Fibroblast of the aortic adventitia (primary cell): ENCODE results near the gene COL4A2. TPM values are rescaled to one million over a fixed set of nuclear protein-coding genes. Genes with fewer than 3 reads are reported as not detected.

Experiments
- DNase-seq: peaks from one replicate; pipeline ENCODE4 v3.0.0-alpha.2; 2010; ENCODE audit warnings: low read depth
- H3K4me3 ChIP-seq: 2 replicates; pipeline ENCODE4 v1.5.1; 2011; ENCODE audit warnings: low read depth, mild to moderate bottlenecking, control low read depth, low read length, moderate library complexity
- CTCF ChIP-seq: IDR thresholded peaks from 2 replicates; pipeline ENCODE4 v1.5.1; 2011; ENCODE audit warnings: mild to moderate bottlenecking, low read length, control low read depth, inconsistent platforms; ENCODE audit not compliant: insufficient read depth
- total RNA-seq: library from RNA; depleted of rRNA; stranded (reverse); fragments of >200 nt; gene quantifications from 2 replicates; pipeline ENCODE4 v1.2.3, GENCODE V29; 2012; ENCODE audit warnings: low replicate concordance

COL4A2 gene
- total RNA-seq, 1 donor: 53.3 TPM

- TF ChIP-seq CTCF: no peak
- H3K4me3 ChIP-seq: no peak overlapping the region
- DNase-seq: no peak
Measured at GRCh38 chr13:110354123-110354627, 47.1 kb downstream of the COL4A2 start.

GRCh38 chr13:110354715-110355473 lies 47.8 kb downstream of the COL4A2 start:
- H3K4me3 ChIP-seq: no peak overlapping the region
- no peak for TF ChIP-seq CTCF
- no peak for DNase-seq

GRCh38 chr13:110356362-110356761 lies 49.3 kb downstream of the COL4A2 start:
- DNase-seq: no peak
- H3K4me3 ChIP-seq: no peak overlapping the region
- TF ChIP-seq CTCF: no peak

GRCh38 chr13:110358381-110358780 lies 51.3 kb downstream of the COL4A2 start:
- DNase-seq: no peak
- no peak overlapping the region for H3K4me3 ChIP-seq
- no peak for TF ChIP-seq CTCF

- no peak for DNase-seq
- TF ChIP-seq CTCF: no peak
- no peak overlapping the region for H3K4me3 ChIP-seq
Measured at GRCh38 chr13:110359840-110360301, 52.8 kb downstream of the COL4A2 start.

- no peak for TF ChIP-seq CTCF
- no peak overlapping the region for H3K4me3 ChIP-seq
- no peak for DNase-seq
Measured at GRCh38 chr13:110360598-110360997, 53.5 kb downstream of the COL4A2 start.
